ENCODE data around the gene RASAL2. TPM values are rescaled to one million over a fixed set of nuclear protein-coding genes. Genes with fewer than 3 reads are reported as not detected.
A peak's percentile ranks its signal among the peaks of the same experiment; 100 is the strongest.

RASAL2 gene
- total and polyA plus RNA-seq, 5 experiments from 2014 or later = not detected

GRCh38 chr1:178528228-178528952 lies 434.5 kb downstream of the RASAL2 start:
- POLR2A ChIA-PET = interaction anchor here (0.5 kb wide), 1 partner anchor 1084 kb away, joined by 3 read pairs; no protein-coding TSS in a partner anchor
- peaks cover 0 to 4% (median 0%) of the 10 kb centered on the region in 9 donors for H3K9me3 Mint-ChIP-seq
- peaks cover 0 to 9% (median 1%) of the 10 kb centered on the region in 5 donors for H3K27me3 Mint-ChIP-seq
- no peak for ATAC-seq
- peaks cover 0 to 6% (median 3%) of the 10 kb centered on the region in 4 donors for H3K4me1 Mint-ChIP-seq
- H3K36me3 Mint-ChIP-seq = no peaks in the 10 kb centered on the region
- H3K4me3 Mint-ChIP-seq = no peak overlapping the region
- DNase-seq = no peak
- H3K27ac Mint-ChIP-seq = no peak overlapping the region

GRCh38 chr1:178528953-178529335 lies 435.0 kb downstream of the RASAL2 start:
- H3K4me3 Mint-ChIP-seq = no peak overlapping the region
- H3K27me3 Mint-ChIP-seq = peaks cover 0 to 9% (median 1%) of the 10 kb centered on the region in 5 donors
- ATAC-seq (no peak), DNase-seq (no peak)
- H3K36me3 Mint-ChIP-seq = no peaks in the 10 kb centered on the region
- POLR2A ChIA-PET = no interaction called here
- H3K9me3 Mint-ChIP-seq = peaks cover 0 to 4% (median 0%) of the 10 kb centered on the region in 9 donors
- peaks cover 0 to 6% (median 3%) of the 10 kb centered on the region in 4 donors for H3K4me1 Mint-ChIP-seq
- H3K27ac Mint-ChIP-seq = no peak overlapping the region

GRCh38 chr1:178529364-178530036 lies 435.6 kb downstream of the RASAL2 start:
- Mint-ChIP-seq H3K27me3 (peaks cover 0 to 9% (median 1%) of the 10 kb centered on the region in 5 donors), H3K4me1 (peaks cover 0 to 6% (median 3%) of the 10 kb centered on the region in 4 donors), H3K36me3 (no peaks in the 10 kb centered on the region), H3K4me3 (no peak overlapping the region), H3K27ac (no peak overlapping the region), H3K9me3 (peaks cover 0 to 4% (median 0%) of the 10 kb centered on the region in 9 donors)
- DNase-seq (no peak), ATAC-seq (no peak)
- POLR2A ChIA-PET = no interaction called here

GRCh38 chr1:178530037-178530402 lies 436.1 kb downstream of the RASAL2 start:
- POLR2A ChIA-PET = no interaction called here
- peaks cover 0 to 6% (median 3%) of the 10 kb centered on the region in 4 donors for H3K4me1 Mint-ChIP-seq
- no peaks in the 10 kb centered on the region for H3K9me3 Mint-ChIP-seq
- H3K27ac Mint-ChIP-seq = no peak overlapping the region
- no peak for DNase-seq
- no peaks in the 10 kb centered on the region for H3K36me3 Mint-ChIP-seq
- H3K27me3 Mint-ChIP-seq = peaks cover 0 to 9% (median 1%) of the 10 kb centered on the region in 5 donors
- no peak for ATAC-seq
- no peak overlapping the region for H3K4me3 Mint-ChIP-seq

- Mint-ChIP-seq H3K27me3 (peaks cover 0 to 9% (median 1%) of the 10 kb centered on the region in 5 donors), H3K9me3 (no peaks in the 10 kb centered on the region), H3K4me1 (peaks cover 0 to 6% (median 3%) of the 10 kb centered on the region in 4 donors), H3K4me3 (no peak overlapping the region), H3K36me3 (no peaks in the 10 kb centered on the region), H3K27ac (peak overlapping the region in 1 of 10 donors; percentile 48)
- DNase-seq (no peak), ATAC-seq (no peak)
- POLR2A ChIA-PET = no interaction called here
Observed at GRCh38 chr1:178530502-178530901, 436.6 kb downstream of the RASAL2 start.

- POLR2A ChIA-PET = no interaction called here
- H3K9me3 Mint-ChIP-seq = no peaks in the 10 kb centered on the region
- ATAC-seq (peak in 1 of 2 donors; percentile 29), DNase-seq (no peak)
- peaks cover 0 to 9% (median 1%) of the 10 kb centered on the region in 5 donors for H3K27me3 Mint-ChIP-seq
- H3K4me3 Mint-ChIP-seq = no peak overlapping the region
- peak overlapping the region in 2 of 10 donors; percentile 24 to 26 for H3K27ac Mint-ChIP-seq
- peaks cover 0 to 6% (median 3%) of the 10 kb centered on the region in 4 donors for H3K4me1 Mint-ChIP-seq
- no peaks in the 10 kb centered on the region for H3K36me3 Mint-ChIP-seq
Observed at GRCh38 chr1:178531887-178532286, 438.0 kb downstream of the RASAL2 start.

- DNase-seq = peak; percentile 48 to 79 (median 68)
- Mint-ChIP-seq H3K27ac (peak overlapping the region in 3 of 10 donors; percentile 24 to 62 (median 26)), H3K9me3 (no peaks in the 10 kb centered on the region), H3K4me1 (peaks cover 0 to 6% (median 3%) of the 10 kb centered on the region in 4 donors), H3K36me3 (no peaks in the 10 kb centered on the region), H3K4me3 (no peak overlapping the region), H3K27me3 (peaks cover 0 to 8% (median 1%) of the 10 kb centered on the region in 5 donors)
- POLR2A ChIA-PET = no interaction called here
- peak; percentile 85 to 93 for ATAC-seq
Observed at GRCh38 chr1:178532392-178532791, 438.5 kb downstream of the RASAL2 start.

GRCh38 chr1:178533121-178533946 lies 439.4 kb downstream of the RASAL2 start:
- H3K4me3 Mint-ChIP-seq = peak overlapping the region in 1 of 10 donors; percentile 14
- ATAC-seq (no peak), DNase-seq (no peak)
- peaks cover 0 to 4% (median 1%) of the 10 kb centered on the region in 5 donors for H3K27me3 Mint-ChIP-seq
- POLR2A ChIA-PET = no interaction called here
- H3K9me3 Mint-ChIP-seq = no peaks in the 10 kb centered on the region
- H3K36me3 Mint-ChIP-seq = no peaks in the 10 kb centered on the region
- no peak overlapping the region for H3K27ac Mint-ChIP-seq
- H3K4me1 Mint-ChIP-seq = peaks cover 0 to 6% (median 3%) of the 10 kb centered on the region in 4 donors

Other genes with a start within 250 kb of the RASAL2 start
- gene SEC16B, start 124.0 kb upstream of the RASAL2 start, total RNA-seq = not detected
- not detected for gene SEC16B, start 124.0 kb upstream of the RASAL2 start, polyA plus RNA-seq